Fibroblast of skin of left biceps (primary cell): ENCODE data around the gene CLN5.
"Not testable (repeated sequence)": the region's sequence is repeated elsewhere in the genome, so short reads cannot be mapped to it uniquely, and the experiment has no call there.

ENCODE experiments used
- DNase-seq, 2 experiments: peaks; one replicate each; pipeline ENCODE4 v3.0.0-alpha.2; 2013; ENCODE audit warnings: low read depth in 2 of 2

Gene CLN5

GRCh38 chr13:76975863-76976262 lies 16.0 kb upstream of the CLN5 start:
- DNase-seq: no peak

- DNase-seq: peak; percentile 38 to 47
Observed at GRCh38 chr13:76976490-76976889, 15.4 kb upstream of the CLN5 start.

GRCh38 chr13:76976929-76977328 lies 15.0 kb upstream of the CLN5 start:
- no peak for DNase-seq

GRCh38 chr13:76980075-76980718 lies 11.7 kb upstream of the CLN5 start:
- DNase-seq: no peak

GRCh38 chr13:76982061-76982460 lies 9.8 kb upstream of the CLN5 start:
- no peak for DNase-seq

- DNase-seq: no peak
Observed at GRCh38 chr13:76983676-76984075, 8.2 kb upstream of the CLN5 start.

- DNase-seq: no peak
Observed at GRCh38 chr13:76991432-76991795, 467 bp upstream of the CLN5 start.

GRCh38 chr13:76992548-76993001 lies 694 bp downstream of the CLN5 start:
- no peak for DNase-seq

GRCh38 chr13:76993021-76993420 lies 1.1 kb downstream of the CLN5 start:
- DNase-seq: no peak

- no peak for DNase-seq
Observed at GRCh38 chr13:76993473-76993872, 1.6 kb downstream of the CLN5 start.

GRCh38 chr13:76994281-76994680 lies 2.4 kb downstream of the CLN5 start:
- no peak for DNase-seq

- no peak for DNase-seq
Observed at GRCh38 chr13:77000475-77000874, 8.6 kb downstream of the CLN5 start.

- no peak for DNase-seq
Observed at GRCh38 chr13:77001540-77001939, 9.7 kb downstream of the CLN5 start.

- DNase-seq: no peak
Observed at GRCh38 chr13:77001963-77002587, 10.2 kb downstream of the CLN5 start.

- no peak for DNase-seq
Observed at GRCh38 chr13:77002590-77003190, 10.8 kb downstream of the CLN5 start.

- DNase-seq: not testable (repeated sequence)
Observed at GRCh38 chr13:77008337-77008736, 16.5 kb downstream of the CLN5 start.

GRCh38 chr13:77009011-77009410 lies 17.1 kb downstream of the CLN5 start:
- DNase-seq: no peak

GRCh38 chr13:77009719-77010118 lies 17.8 kb downstream of the CLN5 start:
- DNase-seq: not testable (repeated sequence)

- DNase-seq: no peak
Observed at GRCh38 chr13:77013853-77014542, 22.1 kb downstream of the CLN5 start.

GRCh38 chr13:77014906-77015685 lies 23.2 kb downstream of the CLN5 start:
- DNase-seq: no peak

GRCh38 chr13:77016251-77016812 lies 24.5 kb downstream of the CLN5 start:
- no peak for DNase-seq
